ENCODE measurements around the gene WNT16. TPM values are rescaled to one million over a fixed set of nuclear protein-coding genes. Genes with fewer than 3 reads are reported as not detected.

The WNT16 gene
- total RNA-seq, 6 experiments from 2014 or later: 0.07 to 0.25 (median 0.18) TPM

GRCh38 chr7:121302214-121302745 is 26.5 kb upstream of the WNT16 start:
- DNase-seq: peak; percentile 81
- no peak for TF ChIP-seq CTCF (IDR thresholded peaks at IDR 0.05)
- H3K4me1 Mint-ChIP-seq (ENCODE audit: low read depth): peaks cover 93% of the 10 kb centered on the region
- H3K27me3 Mint-ChIP-seq (ENCODE audit: insufficient read depth): no peaks in the 10 kb centered on the region; the same call in 1 of the 2 replicates
- H3K36me3 Mint-ChIP-seq (ENCODE audit: low read depth): peaks cover 11% of the 10 kb centered on the region; the same call in 1 of the 2 replicates
- peak overlapping the region; percentile 95 for H3K27ac Mint-ChIP-seq
- H3K4me3 Mint-ChIP-seq: peak overlapping the region; percentile 55
- no peaks in the 10 kb centered on the region for H3K9me3 Mint-ChIP-seq

GRCh38 chr7:121303422-121304101 is 25.2 kb upstream of the WNT16 start:
- Mint-ChIP-seq H3K4me3 (no peak overlapping the region; the same call in 1 of the 2 replicates), H3K27ac (peak overlapping the region; percentile 95; the same call in 1 of the 2 replicates), H3K27me3 (ENCODE audit: insufficient read depth) (no peaks in the 10 kb centered on the region; the same call in 1 of the 2 replicates), H3K9me3 (no peaks in the 10 kb centered on the region), H3K36me3 (ENCODE audit: low read depth) (peaks cover 11% of the 10 kb centered on the region; the same call in 1 of the 2 replicates), H3K4me1 (ENCODE audit: low read depth) (peaks cover 83% of the 10 kb centered on the region)
- DNase-seq: no peak
- TF ChIP-seq CTCF (IDR thresholded peaks at IDR 0.05): no peak

- DNase-seq: no peak
- H3K4me1 Mint-ChIP-seq (ENCODE audit: low read depth): peaks cover 77% of the 10 kb centered on the region
- peak overlapping the region; percentile 2; the same call in 1 of the 2 replicates for H3K4me3 Mint-ChIP-seq
- peak overlapping the region; percentile 95; the same call in 1 of the 2 replicates for H3K27ac Mint-ChIP-seq
- no peaks in the 10 kb centered on the region for H3K9me3 Mint-ChIP-seq
- no peak for TF ChIP-seq CTCF (IDR thresholded peaks at IDR 0.05)
- no peaks in the 10 kb centered on the region; the same call in 1 of the 2 replicates for H3K27me3 Mint-ChIP-seq (ENCODE audit: insufficient read depth)
- H3K36me3 Mint-ChIP-seq (ENCODE audit: low read depth): peaks cover 7% of the 10 kb centered on the region; the same call in 1 of the 2 replicates
Observed at GRCh38 chr7:121304102-121304658, 24.6 kb upstream of the WNT16 start.

- Mint-ChIP-seq H3K36me3 (ENCODE audit: low read depth) (peaks cover 12% of the 10 kb centered on the region; the same call in 1 of the 2 replicates), H3K4me1 (ENCODE audit: low read depth) (peaks cover 75% of the 10 kb centered on the region)
- TF ChIP-seq CTCF (IDR thresholded peaks at IDR 0.05): no peak
Observed at GRCh38 chr7:121305109-121305508, 23.7 kb upstream of the WNT16 start.

GRCh38 chr7:121306565-121306964 is 22.2 kb upstream of the WNT16 start:
- DNase-seq: no peak
- Mint-ChIP-seq H3K27ac (peak overlapping the region; percentile 46; the same call in 1 of the 2 replicates), H3K4me1 (ENCODE audit: low read depth) (peaks cover 60% of the 10 kb centered on the region), H3K36me3 (ENCODE audit: low read depth) (peaks cover 12% of the 10 kb centered on the region; the same call in 1 of the 2 replicates), H3K4me3 (no peak overlapping the region), H3K27me3 (ENCODE audit: insufficient read depth) (no peaks in the 10 kb centered on the region; the same call in 1 of the 2 replicates), H3K9me3 (peaks cover 17% of the 10 kb centered on the region)
- no peak for TF ChIP-seq CTCF (IDR thresholded peaks at IDR 0.05)

More at GRCh38 chr7:121305109-121305508, 23.7 kb upstream of the WNT16 start:
- peak overlapping the region; percentile 25 for H3K27ac Mint-ChIP-seq
- peak overlapping the region; percentile 41 for H3K4me3 Mint-ChIP-seq
- H3K9me3 Mint-ChIP-seq: peaks cover 5% of the 10 kb centered on the region
- DNase-seq: peak; percentile 16
- no peaks in the 10 kb centered on the region; the same call in 1 of the 2 replicates for H3K27me3 Mint-ChIP-seq (ENCODE audit: insufficient read depth)
